ENCODE results near the gene LRP1B.

DNA sequence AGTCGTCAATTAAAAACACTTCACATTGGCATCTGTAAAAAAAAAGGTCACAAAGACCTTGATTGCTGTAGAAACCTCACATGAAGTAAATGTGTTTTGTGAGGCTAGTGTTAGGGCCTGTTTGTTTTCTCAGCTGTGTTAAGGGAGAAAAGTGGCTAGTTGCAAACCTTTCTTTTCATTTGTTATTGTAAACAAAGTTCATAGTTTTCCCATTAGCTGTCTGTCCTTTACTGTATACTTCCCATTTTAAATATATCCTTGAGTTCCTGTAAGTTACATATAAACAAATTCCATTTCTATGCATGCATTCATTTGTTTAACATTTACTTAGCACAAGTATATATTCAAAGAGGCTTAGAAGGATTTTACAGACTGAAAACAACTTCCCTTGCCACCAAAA lies 1250.2 kb downstream of the LRP1B start:
- TF ChIP-seq, protein P1, sequence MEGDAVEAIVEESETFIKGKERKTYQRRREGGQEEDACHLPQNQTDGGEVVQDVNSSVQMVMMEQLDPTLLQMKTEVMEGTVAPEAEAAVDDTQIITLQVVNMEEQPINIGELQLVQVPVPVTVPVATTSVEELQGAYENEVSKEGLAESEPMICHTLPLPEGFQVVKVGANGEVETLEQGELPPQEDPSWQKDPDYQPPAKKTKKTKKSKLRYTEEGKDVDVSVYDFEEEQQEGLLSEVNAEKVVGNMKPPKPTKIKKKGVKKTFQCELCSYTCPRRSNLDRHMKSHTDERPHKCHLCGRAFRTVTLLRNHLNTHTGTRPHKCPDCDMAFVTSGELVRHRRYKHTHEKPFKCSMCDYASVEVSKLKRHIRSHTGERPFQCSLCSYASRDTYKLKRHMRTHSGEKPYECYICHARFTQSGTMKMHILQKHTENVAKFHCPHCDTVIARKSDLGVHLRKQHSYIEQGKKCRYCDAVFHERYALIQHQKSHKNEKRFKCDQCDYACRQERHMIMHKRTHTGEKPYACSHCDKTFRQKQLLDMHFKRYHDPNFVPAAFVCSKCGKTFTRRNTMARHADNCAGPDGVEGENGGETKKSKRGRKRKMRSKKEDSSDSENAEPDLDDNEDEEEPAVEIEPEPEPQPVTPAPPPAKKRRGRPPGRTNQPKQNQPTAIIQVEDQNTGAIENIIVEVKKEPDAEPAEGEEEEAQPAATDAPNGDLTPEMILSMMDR (conservative IDR thresholded peaks at IDR 0.05 in 1 of 2, IDR thresholded peaks at IDR 0.05 in 1 of 2; ENCODE audit: extremely low read depth in 1 of 2, insufficient read depth in 1 of 2, low read depth in 1 of 2, low read length in 2 of 2): no peak
- no peak for TF ChIP-seq EZH2 (IDR thresholded peaks at IDR 0.05; ENCODE audit: borderline replicate concordance, low read length)
